Breast epithelium (tissue), 3 donors: ENCODE data around the gene CHEK2.

Source experiments
- CTCF ChIP-seq, 3 donors: fragments of 450-650 bp; IDR thresholded peaks; one replicate each; pipeline ENCODE4 v1.5.1; 2016 to 2017; ENCODE audit warnings: antibody characterized with exemption in 3 of 3, mild to moderate bottlenecking in 3 of 3, moderate library complexity in 3 of 3
- POLR2A ChIP-seq: fragments of 450-650 bp; IDR thresholded peaks from one replicate; pipeline ENCODE4 v1.6.1; 2016; ENCODE audit warnings: antibody characterized with exemption, mild to moderate bottlenecking, moderate library complexity

GRCh38 chr22:28741200-28741784, 328 bp downstream of the CHEK2 start:
- TF ChIP-seq POLR2A, result no peak
- TF ChIP-seq CTCF (IDR thresholded peaks at IDR 0.05), result no peak
